Heart right ventricle (tissue), 16 donors: ENCODE measurements around the gene AGBL1. TPM values are rescaled to one million over a fixed set of nuclear protein-coding genes. Genes with fewer than 3 reads are reported as not detected.

ENCODE experiments used
- ATAC-seq, 8 donors: fragments of 200-7000 bp; cut with Tn5 transposase; one replicate each; pipeline ENCODE4 v1.9.1; 2020; ENCODE audit warnings: mild to moderate bottlenecking in 8 of 8, moderate library complexity in 8 of 8, moderate number of reproducible peaks in 1 of 8
- DNase-seq, 2 donors: peaks; one replicate each; pipeline ENCODE4 v3.0.0-alpha.2; 2020
- H3K27ac ChIP-seq, 10 donors: fragments of 200-600 bp; sonication (generic) in 2 of 10; one replicate each; pipeline versions ENCODE4 v1.5.0 to v1.8.0; 2020 to 2022; ENCODE audit warnings: mild to moderate bottlenecking in 3 of 10
- H3K27me3 ChIP-seq, 7 donors: fragments of 200-600 bp; one replicate each; pipeline ENCODE4 v1.8.0; 2021 to 2022; ENCODE audit warnings: mild to moderate bottlenecking in 2 of 7
- H3K36me3 ChIP-seq, 9 donors: fragments of 200-600 bp; sonication (generic) in 1 of 9; one replicate each; pipeline versions ENCODE4 v1.5.0 to v1.8.0; 2020 to 2022; ENCODE audit warnings: mild to moderate bottlenecking in 2 of 9
- H3K4me1 ChIP-seq, 9 donors: fragments of 200-600 bp; sonication (generic) in 1 of 9; one replicate each; pipeline versions ENCODE4 v1.5.0 to v1.8.0; 2020 to 2022; ENCODE audit warnings: mild to moderate bottlenecking in 4 of 9
- H3K4me3 ChIP-seq, 10 donors: fragments of 200-600 bp; sonication (generic) in 2 of 10; one replicate each; pipeline versions ENCODE4 v1.5.0 to v1.8.0; 2020 to 2022; ENCODE audit warnings: mild to moderate bottlenecking in 7 of 10, moderate library complexity in 2 of 10
- H3K9me3 ChIP-seq, 11 donors: fragments of 200-600 bp in 10 of 11; sonication (generic) in 2 of 11; one replicate each; pipeline versions ENCODE4 v1.5.0 to v1.8.0; 2013 to 2022; ENCODE audit warnings: mild to moderate bottlenecking in 2 of 11, control low read depth in 1 of 11, moderate library complexity in 1 of 11
- WGBS, 2 donors: extraction: QIAGEN DNeasy Blood & Tissue Kit; methylation state at CpG; one replicate each; pipeline ENCODE4 v1.1.7; 2013; ENCODE audit warnings: inconsistent platforms in 1 of 2; 5-methylcytosine and 5-hydroxymethylcytosine counted together
- intact Hi-C, 10 donors: fragments of 100-400 bp; cut with DNase I; formaldehyde crosslinking; loops; one replicate each; pipeline versions ENCODE4 v1.11.1 to v1.14.2; 2022
- polyA plus RNA-seq, 2 donors: library from polyadenylated mRNA; stranded (reverse); fragments of 200-250 nt; gene quantifications; one replicate each; pipeline ENCODE4 v1.2.3, GENCODE V29; 2013
- total RNA-seq, 10 donors: library from RNA; stranded (reverse); fragmentation: NEBNext Ultra II Directional in 3 of 10; extraction: Animal tissue kit (Norgen Biotek cat#: 25700) in 3 of 10; gene quantifications; one replicate each; pipeline versions ENCODE4 v1.2.1 to v1.2.4, GENCODE V29; 2021 to 2023
- TF ChIP-seq, protein P1 (sequence below), 9 donors: fragments of 200-600 bp; sonication (generic) in 2 of 9; IDR thresholded peaks; one replicate each; pipeline versions ENCODE4 v1.5.0 to v1.8.0; 2021 to 2022; ENCODE audit warnings: antibody characterized with exemption in 9 of 9, mild to moderate bottlenecking in 5 of 9, moderate library complexity in 1 of 9
- donor health status: Arrhythmogenic right ventricular cardiomyopathy.
- donor health status: ischemic (EF 13 %, LVEDD 7.1; RV severe dilation, severe dysfunction).
- donor health status: healthy with polysubstance abuse.
- donor health status: DM: no; HTN: yes; CAD: no.
- donor health status: DM: no; HTN: no; CAD: no.
- donor health status: ischemic (EF 25% LVEDD 6.9; RV normal size, moderate dysfunction).
- donor health status: ischemic (EF 25% LVEDD 5.7; RV mildly dilated, moderate dysfunction).
- donor health status: healthy.
- donor health status: DM: yes; HTN: yes; CAD: no.
- donor health status: Ischemic cardiomyopathy.
- donor health status: ischemic (EF 35%, LVEDD 5.7; RV mildly dilated, moderate dysfunction).
- donor health status: nonischemic (EF 11% LVEDD 7.7; RV severe dilation, severe dysfunction).
- donor health status: DM: yes; HTN: yes; CAD: no.
- donor health status: PGD.
- donor health status: ischemic (EF 29% LVEDD 5.4; RV normal size, mild dysfunction).
- donor health status: nonischemic (EF 23%, LVEDD 6.1; RV moderate dilation, normal function).

AGBL1 gene
- total and polyA plus RNA-seq, 12 donors = 0.02 to 0.13 (median 0.09) TPM; not detected in 7

DNA sequence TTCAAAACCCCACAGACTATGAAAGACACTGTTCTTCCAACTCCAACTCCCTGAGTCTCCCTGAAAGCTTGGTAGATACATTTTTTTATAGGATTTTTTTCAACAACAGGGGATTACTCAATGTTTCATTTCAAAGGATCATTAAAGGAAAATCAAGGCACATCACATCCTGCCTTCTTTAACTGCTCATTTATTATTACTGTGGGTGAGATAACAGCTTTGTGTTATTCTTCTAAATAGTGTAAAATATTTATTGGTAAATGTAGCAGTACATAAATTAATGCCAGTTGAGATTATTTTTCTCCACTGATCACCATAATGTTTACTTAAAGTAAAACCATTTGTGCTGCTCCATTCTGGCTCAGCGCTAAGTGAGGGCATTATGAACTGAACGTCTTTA lies 57.2 kb downstream of the AGBL1 start:
- no peak overlapping the region for H3K27ac ChIP-seq
- WGBS, 2 donors = 74 to 79% methylated on average over 2 of the region's 2 CpGs
- no peak overlapping the region for H3K4me3 ChIP-seq
- H3K27me3 ChIP-seq = peaks cover 0 to 7% (median 0%) of the 10 kb centered on the region in 7 donors
- H3K4me1 ChIP-seq = peaks cover 0 to 6% (median 0%) of the 10 kb centered on the region in 9 donors
- no peaks in the 10 kb centered on the region for H3K36me3 ChIP-seq
- no peak for ATAC-seq
- no peaks in the 10 kb centered on the region for H3K9me3 ChIP-seq
- TF ChIP-seq, protein P1, sequence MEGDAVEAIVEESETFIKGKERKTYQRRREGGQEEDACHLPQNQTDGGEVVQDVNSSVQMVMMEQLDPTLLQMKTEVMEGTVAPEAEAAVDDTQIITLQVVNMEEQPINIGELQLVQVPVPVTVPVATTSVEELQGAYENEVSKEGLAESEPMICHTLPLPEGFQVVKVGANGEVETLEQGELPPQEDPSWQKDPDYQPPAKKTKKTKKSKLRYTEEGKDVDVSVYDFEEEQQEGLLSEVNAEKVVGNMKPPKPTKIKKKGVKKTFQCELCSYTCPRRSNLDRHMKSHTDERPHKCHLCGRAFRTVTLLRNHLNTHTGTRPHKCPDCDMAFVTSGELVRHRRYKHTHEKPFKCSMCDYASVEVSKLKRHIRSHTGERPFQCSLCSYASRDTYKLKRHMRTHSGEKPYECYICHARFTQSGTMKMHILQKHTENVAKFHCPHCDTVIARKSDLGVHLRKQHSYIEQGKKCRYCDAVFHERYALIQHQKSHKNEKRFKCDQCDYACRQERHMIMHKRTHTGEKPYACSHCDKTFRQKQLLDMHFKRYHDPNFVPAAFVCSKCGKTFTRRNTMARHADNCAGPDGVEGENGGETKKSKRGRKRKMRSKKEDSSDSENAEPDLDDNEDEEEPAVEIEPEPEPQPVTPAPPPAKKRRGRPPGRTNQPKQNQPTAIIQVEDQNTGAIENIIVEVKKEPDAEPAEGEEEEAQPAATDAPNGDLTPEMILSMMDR (IDR thresholded peaks at IDR 0.05) = no peak
- intact Hi-C loops = no loop called here
- DNase-seq = no peak

DNA sequence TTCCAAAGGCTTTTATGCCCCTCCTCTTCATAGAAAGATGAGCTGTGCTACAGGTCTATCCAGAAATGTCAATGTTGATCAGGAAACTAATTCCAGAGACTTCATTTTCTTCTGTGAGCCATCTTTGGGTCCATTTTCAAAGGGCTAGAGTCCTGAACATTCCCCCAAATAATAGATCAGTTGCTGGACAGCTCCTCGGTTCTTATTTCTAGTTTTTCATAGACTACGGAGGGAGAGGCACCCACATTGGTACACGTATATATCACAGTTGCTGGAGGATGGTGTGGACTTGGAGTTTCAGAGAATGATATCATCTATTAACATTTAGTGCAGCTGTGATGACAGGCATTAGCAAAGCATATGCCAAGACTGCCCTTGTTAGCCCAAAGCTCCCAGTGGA lies 59.1 kb downstream of the AGBL1 start:
- DNase-seq = no peak
- Histone ChIP-seq H3K36me3 (no peaks in the 10 kb centered on the region), H3K27me3 (peaks cover 0 to 20% (median 0%) of the 10 kb centered on the region in 7 donors), H3K27ac (no peak overlapping the region), H3K4me3 (no peak overlapping the region), H3K4me1 (peaks cover 0 to 6% (median 0%) of the 10 kb centered on the region in 9 donors), H3K9me3 (no peaks in the 10 kb centered on the region)
- no peak for ATAC-seq
- intact Hi-C loops = no loop called here
- TF ChIP-seq, protein P1 (IDR thresholded peaks at IDR 0.05) = no peak
- 66 to 74% methylated on average over 3 of the region's 3 CpGs for whole genome bisulfite sequencing, 2 donors

DNA sequence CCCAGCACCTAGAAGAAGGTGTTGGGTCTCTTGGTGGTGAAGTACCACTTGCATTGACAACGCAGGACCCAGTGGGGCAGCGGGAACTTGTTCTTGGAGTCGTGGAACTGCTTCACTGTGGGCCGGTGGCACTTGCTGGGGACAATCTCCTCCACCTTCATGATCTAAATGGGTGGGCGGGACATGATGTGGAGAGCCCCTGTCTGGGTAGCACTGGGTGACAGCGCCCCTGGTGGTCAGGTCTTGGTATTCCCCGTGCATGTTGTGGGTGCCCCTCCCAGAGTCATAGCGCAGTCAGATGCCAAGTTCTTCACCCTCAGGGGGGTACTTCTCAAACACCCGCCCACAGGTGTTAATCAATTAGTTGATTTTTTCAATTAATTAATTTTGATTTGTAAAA lies 60.2 kb downstream of the AGBL1 start:
- H3K36me3 ChIP-seq = no peaks in the 10 kb centered on the region
- peaks cover 0 to 6% (median 0%) of the 10 kb centered on the region in 9 donors for H3K4me1 ChIP-seq
- ATAC-seq = no peak
- peaks cover 0 to 20% (median 0%) of the 10 kb centered on the region in 7 donors for H3K27me3 ChIP-seq
- TF ChIP-seq, protein P1 (IDR thresholded peaks at IDR 0.05) = peak in 3 of 9 donors; percentile 11 to 24 (median 23)
- H3K27ac ChIP-seq = no peak overlapping the region
- intact Hi-C loops = no loop called here
- H3K4me3 ChIP-seq = no peak overlapping the region
- no peak for DNase-seq
- H3K9me3 ChIP-seq = no peaks in the 10 kb centered on the region
- WGBS, 2 donors = 61 to 66% methylated on average over 9 of the region's 9 CpGs

DNA sequence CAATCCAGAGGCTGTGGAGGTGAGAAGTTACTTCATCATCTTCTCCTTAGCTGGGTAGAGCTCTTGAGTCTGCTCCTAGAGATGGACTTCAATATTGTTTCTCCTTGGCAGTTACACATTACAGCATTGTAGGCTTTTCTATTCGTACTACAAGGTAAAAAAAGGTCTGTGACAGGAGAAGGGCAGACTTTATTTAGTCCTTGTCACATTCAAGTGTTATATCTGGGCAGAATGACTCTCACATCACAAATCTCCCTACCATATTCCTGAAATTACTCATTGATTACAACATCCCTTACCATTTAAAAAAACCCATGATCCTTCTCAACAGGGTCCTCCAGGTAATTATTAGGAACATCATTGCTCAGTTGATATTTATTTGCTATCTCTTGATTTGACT lies 75.0 kb downstream of the AGBL1 start:
- Histone ChIP-seq H3K4me1 (no peaks in the 10 kb centered on the region), H3K27ac (no peak overlapping the region), H3K9me3 (peaks cover 0 to 27% (median 7%) of the 10 kb centered on the region in 11 donors), H3K36me3 (no peaks in the 10 kb centered on the region), H3K4me3 (no peak overlapping the region), H3K27me3 (no peaks in the 10 kb centered on the region)
- intact Hi-C loops = no loop called here
- no peak for DNase-seq
- WGBS, 2 donors = 38 to 53% methylated on average over 1 of the region's 1 CpG
- no peak for ATAC-seq
- TF ChIP-seq, protein P1 (IDR thresholded peaks at IDR 0.05) = no peak
